ENCODE data around the gene ATG7. TPM values are rescaled to one million over a fixed set of nuclear protein-coding genes. Genes with fewer than 3 reads are reported as not detected.
"Not testable (repeated sequence)": the region's sequence is repeated elsewhere in the genome, so short reads cannot be mapped to it uniquely, and the experiment has no call there.

ATG7 gene
- total RNA-seq, 1 donor, result 97.9 TPM

DNA sequence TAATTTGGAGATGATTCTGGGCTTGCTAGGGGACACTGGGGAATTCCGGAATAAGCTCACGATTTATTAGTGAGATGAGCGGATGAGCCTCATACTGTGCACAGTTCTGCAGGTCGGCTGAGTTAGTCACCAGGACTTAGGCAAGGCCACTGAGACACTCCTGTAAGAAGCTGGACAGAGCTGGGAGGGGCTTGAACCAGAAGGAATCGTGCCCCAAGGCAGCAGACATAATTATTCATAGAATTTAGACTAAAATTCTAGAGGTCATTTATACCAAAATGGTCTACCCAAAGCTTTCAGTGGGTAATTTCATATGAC, 250.2 kb downstream of the ATG7 start:
- no peak for TF ChIP-seq CTCF (IDR thresholded peaks at IDR 0.05; ENCODE audit: insufficient read depth, low read length)
- no peak overlapping the region for H3K4me3 ChIP-seq (ENCODE audit: low read depth, low read length)
- no peak for DNase-seq (ENCODE audit: low read depth)

GRCh38 chr3:11522953-11523571, 250.9 kb downstream of the ATG7 start:
- no peak for DNase-seq (ENCODE audit: low read depth)
- H3K4me3 ChIP-seq (ENCODE audit: low read depth, low read length), result no peak overlapping the region
- no peak for TF ChIP-seq CTCF (IDR thresholded peaks at IDR 0.05; ENCODE audit: insufficient read depth, low read length)

DNA sequence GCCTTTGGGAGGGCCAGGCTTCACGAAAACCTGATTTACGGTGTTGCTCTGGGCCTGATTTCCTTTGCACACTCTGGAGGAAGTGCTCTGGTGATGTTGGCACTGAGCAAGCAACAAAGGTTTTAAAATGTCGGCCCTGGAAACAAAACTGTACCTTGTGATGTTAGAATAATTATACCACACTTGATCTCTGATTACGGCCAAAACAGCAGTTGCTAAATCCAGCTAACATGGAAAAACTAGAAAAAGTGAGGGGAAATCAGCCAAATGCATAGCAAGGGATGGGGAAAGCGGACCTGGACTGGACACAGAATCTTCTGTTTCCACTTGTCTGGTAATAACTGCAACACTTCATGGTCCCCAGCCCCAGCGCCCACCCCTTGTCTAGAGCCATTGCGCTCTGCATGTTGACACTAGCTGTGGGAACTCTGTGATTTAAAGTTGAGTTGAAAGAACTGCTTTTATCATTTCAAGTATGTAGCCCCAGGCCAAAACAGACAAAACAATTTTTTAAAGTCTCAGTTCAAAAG, 251.4 kb downstream of the ATG7 start:
- no peak overlapping the region for H3K4me3 ChIP-seq (ENCODE audit: low read depth, low read length)
- no peak for DNase-seq (ENCODE audit: low read depth)
- TF ChIP-seq CTCF (IDR thresholded peaks at IDR 0.05; ENCODE audit: insufficient read depth, low read length), result no peak

DNA sequence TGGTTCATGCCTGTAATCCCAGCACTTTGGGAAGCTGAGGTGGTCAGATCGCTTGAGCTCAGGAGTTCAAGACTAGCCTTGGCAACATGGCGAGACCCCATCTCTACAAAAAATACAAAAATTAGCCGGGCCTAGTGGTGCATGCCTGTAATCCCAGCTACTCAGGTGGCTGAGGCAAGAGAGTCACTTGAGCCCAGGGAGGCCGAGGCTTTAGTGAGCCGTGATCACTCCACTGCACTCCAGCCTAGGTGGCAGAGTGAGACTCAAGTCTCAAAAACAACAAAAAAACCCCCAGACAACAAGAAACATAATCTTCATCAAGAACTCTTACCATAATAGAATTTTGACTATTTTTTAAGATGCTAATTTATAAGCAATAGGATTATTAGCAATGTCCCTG, 253.9 kb downstream of the ATG7 start:
- not testable (repeated sequence) for H3K4me3 ChIP-seq (ENCODE audit: low read depth, low read length); DNase-seq (ENCODE audit: low read depth)

DNA sequence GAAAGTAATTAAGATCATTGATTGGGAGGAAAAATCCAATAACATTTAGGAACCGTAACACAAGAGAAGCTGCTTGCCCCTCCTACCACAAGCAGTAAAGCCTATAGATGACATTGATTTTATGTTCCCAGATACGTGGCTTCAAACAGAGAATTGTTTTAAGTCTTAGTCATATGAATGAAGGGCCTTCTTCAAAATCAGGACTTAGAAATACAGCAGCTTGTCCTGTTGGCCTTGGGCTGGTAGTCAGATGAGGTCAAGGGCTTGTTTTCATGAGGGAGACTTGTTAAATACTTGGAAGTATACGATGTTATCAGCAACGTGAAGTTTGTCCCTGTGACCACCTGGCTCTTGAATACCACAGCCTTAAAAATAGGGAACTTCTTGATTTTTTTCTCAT, 257.1 kb downstream of the ATG7 start:
- TF ChIP-seq CTCF (IDR thresholded peaks at IDR 0.05; ENCODE audit: insufficient read depth, low read length), result no peak
- H3K4me3 ChIP-seq (ENCODE audit: low read depth, low read length), result no peak overlapping the region
- no peak for DNase-seq (ENCODE audit: low read depth)

DNA sequence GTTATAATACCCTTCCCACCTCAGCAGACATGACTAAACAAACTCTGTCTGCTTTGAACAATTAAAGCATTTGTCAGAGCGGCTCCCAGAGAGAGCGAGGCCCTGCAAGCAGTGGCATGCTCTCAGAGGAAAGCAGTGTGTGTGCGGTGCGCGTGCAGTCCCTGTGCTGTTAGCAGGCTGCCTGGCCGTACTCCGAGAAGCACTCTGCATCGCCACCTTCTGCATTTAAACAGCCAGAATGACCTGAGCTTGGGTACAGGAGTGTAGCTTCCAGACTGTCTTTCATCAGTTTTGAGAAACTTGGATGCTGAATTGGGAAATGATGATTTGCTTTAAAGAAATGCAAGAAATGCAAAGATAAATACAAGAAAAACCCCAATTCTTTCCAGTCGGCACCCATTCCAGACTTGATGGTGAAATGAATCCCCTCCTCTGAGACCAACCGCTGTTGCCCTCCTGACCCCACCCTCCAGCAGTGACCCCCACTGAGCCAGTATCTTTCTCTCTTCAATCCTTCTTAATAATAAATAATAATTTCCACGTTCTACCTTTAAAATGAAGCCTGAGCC, 258.0 kb downstream of the ATG7 start:
- peak; percentile 98 for DNase-seq (ENCODE audit: low read depth)
- peak; percentile 39 for TF ChIP-seq CTCF (IDR thresholded peaks at IDR 0.05; ENCODE audit: insufficient read depth, low read length)
- H3K4me3 ChIP-seq (ENCODE audit: low read depth, low read length), result no peak overlapping the region

DNA sequence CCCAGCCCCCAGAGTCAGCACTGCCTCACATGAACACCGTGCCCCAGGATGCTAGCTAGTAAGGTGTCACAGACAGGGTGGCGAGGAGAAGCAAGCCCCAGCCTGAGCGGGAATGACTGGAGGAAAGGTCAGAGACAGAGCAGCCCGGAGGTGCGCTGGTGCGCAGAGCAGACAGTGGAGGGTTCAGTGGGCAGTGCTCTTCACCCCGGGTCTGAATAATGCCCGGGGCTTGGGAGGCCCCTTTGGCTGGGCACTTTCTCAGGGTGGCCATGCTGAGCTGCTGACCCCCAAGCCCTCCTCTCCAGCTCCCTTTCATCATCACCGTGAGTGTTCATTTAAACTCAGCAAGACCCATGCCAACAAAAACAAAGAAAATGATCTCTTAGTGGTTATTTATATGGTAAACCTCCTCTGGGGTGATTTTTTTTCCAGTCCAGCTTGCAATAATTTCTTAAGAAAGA, 260.8 kb downstream of the ATG7 start:
- DNase-seq (ENCODE audit: low read depth), result peak; percentile 78
- TF ChIP-seq CTCF (IDR thresholded peaks at IDR 0.05; ENCODE audit: insufficient read depth, low read length), result no peak
- no peak overlapping the region for H3K4me3 ChIP-seq (ENCODE audit: low read depth, low read length)
